ENCODE data around the gene USP21. TPM values are rescaled to one million over a fixed set of nuclear protein-coding genes. Genes with fewer than 3 reads are reported as not detected.
"Not testable (repeated sequence)": the region's sequence is repeated elsewhere in the genome, so short reads cannot be mapped to it uniquely, and the experiment has no call there.

USP21 gene
- total and polyA plus RNA-seq, 2 of the 8 experiments (the other 6 are each of a cell fraction or from before 2014, with no cell fraction given), result 23.9 to 36.3 TPM

DNA sequence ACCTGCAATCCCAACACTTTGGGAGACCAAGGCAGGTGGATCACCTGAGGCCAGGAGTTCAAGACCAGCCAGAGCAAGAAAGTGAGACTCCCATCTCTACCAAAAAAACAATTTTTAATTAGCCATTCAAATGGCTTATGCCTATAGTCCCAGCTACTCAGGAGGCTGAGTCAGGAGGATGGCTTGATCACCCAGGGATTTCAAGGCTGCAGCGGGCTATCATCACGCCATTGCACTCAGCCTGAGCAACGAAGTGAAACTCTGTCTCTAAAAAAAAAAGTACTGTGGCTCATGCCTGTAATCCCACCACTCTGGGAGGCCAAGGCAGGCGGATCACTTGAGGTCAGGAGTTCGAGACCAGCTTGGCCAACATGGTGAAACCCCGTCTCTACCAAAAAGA is 43.3 kb upstream of the USP21 start:
- H4K20me1 ChIP-seq (replicated peaks in 1 of 2; ENCODE audit: control insufficient read depth in 1 of 2, insufficient read depth in 2 of 2, low read length in 2 of 2); H3K14ac ChIP-seq (ENCODE audit: insufficient read length); FAIRE-seq; H3K9ac ChIP-seq (replicated peaks in 1 of 4; ENCODE audit: extremely low read depth in 1 of 4, low read depth in 3 of 4, low read length in 3 of 4); H4K5ac ChIP-seq (ENCODE audit: insufficient read length, low read depth, low read length); H3K23ac ChIP-seq (ENCODE audit: insufficient read length); H2BK15ac ChIP-seq (ENCODE audit: low read length); DNase-seq (ENCODE audit: low read depth in 1 of 2, low spot score in 2 of 2); H3K56ac ChIP-seq (replicated peaks; ENCODE audit: insufficient read length, low read depth, low read length); H3K4ac ChIP-seq (replicated peaks; ENCODE audit: insufficient read length, low read depth, low read length); H3K4me3 ChIP-seq (ENCODE audit: extremely low read depth in 1 of 4, insufficient read depth in 2 of 4, low read depth in 3 of 4, low read length in 4 of 4); H2BK20ac ChIP-seq (ENCODE audit: low read length); H2BK5ac ChIP-seq (ENCODE audit: low read depth, low read length); H3K9me3 ChIP-seq (ENCODE audit: insufficient read depth in 2 of 2, low read depth in 1 of 2, low read length in 1 of 2); H4K91ac ChIP-seq (replicated peaks; ENCODE audit: insufficient read length, low read length); H3K18ac ChIP-seq (ENCODE audit: extremely low read depth, low read length); H4K8ac ChIP-seq (ENCODE audit: extremely low read depth, insufficient read depth, low read length); H2BK120ac ChIP-seq (replicated peaks; ENCODE audit: low read depth, low read length); H2AFZ ChIP-seq (ENCODE audit: low read length); H3K27me3 ChIP-seq (replicated peaks in 1 of 4; ENCODE audit: control insufficient read depth in 3 of 4, extremely low read depth in 1 of 4, insufficient read depth in 3 of 4, low read length in 3 of 4); H2AK5ac ChIP-seq (ENCODE audit: low read depth, low read length); H2BK12ac ChIP-seq (ENCODE audit: low read depth, low read length); H3K27ac ChIP-seq (ENCODE audit: low read depth, low read length); H3K4me2 ChIP-seq (ENCODE audit: insufficient read depth in 1 of 2, low read depth in 2 of 2, low read length in 2 of 2): not testable (repeated sequence)
- 91% methylated on average over 6 of the region's 6 CpGs; no CpG with 5 or more reads in 1 of the 2 experiments for WGBS, 2 experiments (ENCODE audit: extremely low coverage in 1 of 2, insufficient coverage in 1 of 2, insufficient read length in 1 of 2, insufficient replicate concordance in 2 of 2, low coverage in 1 of 2, low lambda C conversion rate in 2 of 2, missing lambda C conversion rate in 1 of 2)
- H3K23me2 ChIP-seq (ENCODE audit: low read depth, low read length), result peaks cover 12% of the 10 kb centered on the region
- H3K36me3 ChIP-seq (ENCODE audit: control insufficient read depth in 2 of 4, insufficient read depth in 4 of 4, low read length in 3 of 4), result peaks cover 5 to 15% (median 9%) of the 10 kb centered on the region in 4 experiments
- H3K79me1 ChIP-seq (ENCODE audit: low read depth, low read length), result peaks cover 15% of the 10 kb centered on the region
- H3K4me1 ChIP-seq (replicated peaks in 1 of 4; ENCODE audit: control insufficient read depth in 3 of 4, insufficient read depth in 4 of 4, low read length in 3 of 4), result peaks cover 4 to 10% (median 5%) of the 10 kb centered on the region in 4 experiments; a peak in 6 of 7 replicates
- peaks cover 4 to 71% of the 10 kb centered on the region in 2 experiments; a peak in 3 of 4 replicates for H3K79me2 ChIP-seq (ENCODE audit: control insufficient read depth in 1 of 2, insufficient read depth in 2 of 2, low read length in 2 of 2)
- ChIA-PET POLR2A (ENCODE audit: partially characterized antibody) (interaction anchor here (1.3 to 1.6 kb wide), 3 partner anchors 11 to 61 kb away, joined by 4 to 7 read pairs (median 5); partner anchors contain the start of gene B4GALT3), CTCF (ENCODE audit: partially characterized antibody) (interaction anchor here (0.6 to 5.0 kb wide), 3 partner anchors 12 to 23 kb away, joined by 4 to 33 read pairs (median 5); partner anchors contain the start of gene KLHDC9)
